ENCODE data around the gene POLR2M. TPM values are rescaled to one million over a fixed set of nuclear protein-coding genes. Genes with fewer than 3 reads are reported as not detected.

Gene POLR2M
- total and polyA plus RNA-seq, 4 donors, result 7.8 to 230 (median 43.6) TPM

- no peaks in the 10 kb centered on the region for H3K36me3 ChIP-seq (ENCODE audit: control insufficient read depth in 4 of 4, insufficient read depth in 3 of 4, low read depth in 1 of 4, low read length in 3 of 4)
- H3K27ac ChIP-seq (ENCODE audit: low read depth in 1 of 2, low read length in 2 of 2), result no peak overlapping the region
- peaks cover 0 to 3% (median 0%) of the 10 kb centered on the region in 4 donors for H3K4me1 ChIP-seq (ENCODE audit: control insufficient read depth in 4 of 4, insufficient read depth in 4 of 4, low read length in 3 of 4)
- WGBS, result 34% methylated on average over 12 of the region's 12 CpGs
- H3K9ac ChIP-seq (ENCODE audit: low read depth in 1 of 2, low read length in 2 of 2), result no peak overlapping the region
- peak; percentile 47 for DNase-seq (ENCODE audit: low spot score)
- no peaks in the 10 kb centered on the region for H3K9me3 ChIP-seq (ENCODE audit: control insufficient read depth in 4 of 4, low read length in 3 of 4)
- no peaks in the 10 kb centered on the region for H3K27me3 ChIP-seq (ENCODE audit: control insufficient read depth in 4 of 4, insufficient read depth in 4 of 4, low read length in 3 of 4)
- H3K4me3 ChIP-seq (ENCODE audit: low read depth in 1 of 3, low read length in 3 of 3), result peak overlapping the region in 2 of 3 donors; percentile 8 to 30
- TF ChIP-seq FOXA1 (IDR thresholded peaks at IDR 0.05), result peak; percentile 31
- no peak for TF ChIP-seq REST (IDR thresholded peaks at IDR 0.05)
- peak; percentile 10 to 40 for TF ChIP-seq RXRA (IDR thresholded peaks at IDR 0.05)
- TF ChIP-seq FOXA2 (IDR thresholded peaks at IDR 0.05), result peak; percentile 66
- peak; percentile 86 for TF ChIP-seq CTCF (IDR thresholded peaks at IDR 0.05; ENCODE audit: low read depth, low read length, missing input control)
- TF ChIP-seq RAD21 (IDR thresholded peaks at IDR 0.05), result peak; percentile 75 to 78
Observed at GRCh38 chr15:57732526-57733331, 26.2 kb downstream of the POLR2M start.

- TF ChIP-seq SP1 (IDR thresholded peaks at IDR 0.05), result no peak
- TF ChIP-seq CTCF (IDR thresholded peaks at IDR 0.05; ENCODE audit: low read depth, low read length, missing input control), result no peak
- TF ChIP-seq JUND (IDR thresholded peaks at IDR 0.05), result no peak
- TF ChIP-seq RXRA (IDR thresholded peaks at IDR 0.05), result no peak
- no peak for TF ChIP-seq YY1 (IDR thresholded peaks at IDR 0.05)
- TF ChIP-seq HNF4G (IDR thresholded peaks at IDR 0.05), result no peak
- TF ChIP-seq GABPA (IDR thresholded peaks at IDR 0.05 in 1 of 2, conservative IDR thresholded peaks at IDR 0.05 in 1 of 2), result no peak
- no peak for TF ChIP-seq NR2F2 (IDR thresholded peaks at IDR 0.05)
- no peak for TF ChIP-seq ATF3 (IDR thresholded peaks at IDR 0.05)
- no peak for TF ChIP-seq TAF1 (conservative IDR thresholded peaks at IDR 0.05)
- no peak for TF ChIP-seq FOXA2 (IDR thresholded peaks at IDR 0.05)
- H3K27me3 ChIP-seq (ENCODE audit: control insufficient read depth in 4 of 4, insufficient read depth in 4 of 4, low read length in 3 of 4), result no peaks in the 10 kb centered on the region
- H3K4me3 ChIP-seq (ENCODE audit: low read depth in 1 of 3, low read length in 3 of 3), result no peak overlapping the region
- H3K9me3 ChIP-seq (ENCODE audit: control insufficient read depth in 4 of 4, low read length in 3 of 4), result no peaks in the 10 kb centered on the region
- no peak overlapping the region for H3K9ac ChIP-seq (ENCODE audit: low read depth in 1 of 2, low read length in 2 of 2)
- H3K36me3 ChIP-seq (ENCODE audit: control insufficient read depth in 4 of 4, insufficient read depth in 3 of 4, low read depth in 1 of 4, low read length in 3 of 4), result no peaks in the 10 kb centered on the region
- H3K27ac ChIP-seq (ENCODE audit: low read depth in 1 of 2, low read length in 2 of 2), result no peak overlapping the region
- no peak for DNase-seq (ENCODE audit: low spot score)
- WGBS, result 36% methylated on average over 2 of the region's 2 CpGs
- H3K4me1 ChIP-seq (ENCODE audit: control insufficient read depth in 4 of 4, insufficient read depth in 4 of 4, low read length in 3 of 4), result peaks cover 0 to 3% (median 0%) of the 10 kb centered on the region in 4 donors
Observed at GRCh38 chr15:57734860-57735259, 28.3 kb downstream of the POLR2M start.
